Endothelial cell of umbilical vein (primary cell): ENCODE data around the gene KRT34.

Experiments used
- EZH2 ChIP-seq: IDR thresholded peaks from 2 replicates; pipeline ENCODE4 v1.6.1; 2012; ENCODE audit warnings: borderline replicate concordance, low read depth, mild to moderate bottlenecking, moderate library complexity, low read length, inconsistent platforms; ENCODE audit not compliant: severe bottlenecking
- FOS ChIP-seq: IDR thresholded peaks from 2 replicates; pipeline ENCODE4 v1.6.1; 2011; ENCODE audit warnings: mild to moderate bottlenecking, low read length, moderate library complexity, borderline replicate concordance; ENCODE audit not compliant: insufficient read depth
- GATA2 ChIP-seq: IDR thresholded peaks from 2 replicates; pipeline ENCODE4 v1.7.0; 2011; ENCODE audit warnings: low read depth, mild to moderate bottlenecking, moderate library complexity, mixed read lengths, low read length; ENCODE audit not compliant: insufficient read length, insufficient read depth
- JUN ChIP-seq: IDR thresholded peaks from 2 replicates; pipeline ENCODE4 v1.6.1; 2011; ENCODE audit warnings: borderline replicate concordance, low read depth; ENCODE audit not compliant: insufficient read length, insufficient read depth
- POLR2A ChIP-seq: IDR thresholded peaks from 2 replicates; pipeline ENCODE4 v1.6.1; 2012; ENCODE audit warnings: low read depth, mild to moderate bottlenecking, control low read depth, low read length
- POLR2AphosphoS5 ChIP-seq: IDR thresholded peaks from 2 replicates; pipeline ENCODE4 v1.6.1; 2012; ENCODE audit warnings: low read depth, mild to moderate bottlenecking, control low read depth, low read length, moderate library complexity; ENCODE audit not compliant: insufficient read depth
- TF ChIP-seq, protein P1 (sequence below): IDR thresholded peaks from 2 replicates; pipeline ENCODE4 v1.6.1; 2011; ENCODE audit not compliant: insufficient read depth, insufficient read length
- TF ChIP-seq, protein P2 (sequence below), 2 donors: IDR thresholded peaks; 1 replicate in 1 of 2; 2 replicates in 1 of 2; pipeline ENCODE4 v1.5.1; 2011; ENCODE audit warnings: low read length in 2 of 2, mild to moderate bottlenecking in 2 of 2, moderate library complexity in 2 of 2, control low read depth in 1 of 2, inconsistent platforms in 1 of 2, low read depth in 1 of 2; ENCODE audit not compliant: insufficient read depth in 1 of 2; ENCODE audit errors: extremely low read depth in 1 of 2

DNA sequence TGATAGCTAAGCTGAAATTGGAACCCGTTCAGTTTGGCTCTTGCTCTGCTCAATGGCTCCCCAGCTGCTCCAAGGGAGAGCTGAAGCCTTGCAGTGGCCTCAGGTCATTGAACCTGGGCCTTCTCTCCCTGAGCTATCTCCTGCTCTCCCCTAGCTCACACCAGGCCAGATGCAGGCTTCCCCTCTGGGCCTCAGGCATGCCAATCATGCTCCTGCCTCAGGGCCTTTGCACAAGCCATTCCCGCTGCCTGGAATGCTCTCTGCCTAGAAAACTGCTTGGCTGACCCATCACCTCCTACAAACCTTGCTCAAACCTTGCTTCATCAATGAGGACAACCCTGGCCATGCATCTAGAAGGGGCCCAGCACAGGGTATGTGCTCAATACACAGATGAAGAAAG, 49.9 kb downstream of the KRT34 start:
- no peak for TF ChIP-seq POLR2A
- TF ChIP-seq, protein P1, sequence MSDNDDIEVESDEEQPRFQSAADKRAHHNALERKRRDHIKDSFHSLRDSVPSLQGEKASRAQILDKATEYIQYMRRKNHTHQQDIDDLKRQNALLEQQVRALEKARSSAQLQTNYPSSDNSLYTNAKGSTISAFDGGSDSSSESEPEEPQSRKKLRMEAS: no peak
- no peak for TF ChIP-seq EZH2
- TF ChIP-seq, protein P2, sequence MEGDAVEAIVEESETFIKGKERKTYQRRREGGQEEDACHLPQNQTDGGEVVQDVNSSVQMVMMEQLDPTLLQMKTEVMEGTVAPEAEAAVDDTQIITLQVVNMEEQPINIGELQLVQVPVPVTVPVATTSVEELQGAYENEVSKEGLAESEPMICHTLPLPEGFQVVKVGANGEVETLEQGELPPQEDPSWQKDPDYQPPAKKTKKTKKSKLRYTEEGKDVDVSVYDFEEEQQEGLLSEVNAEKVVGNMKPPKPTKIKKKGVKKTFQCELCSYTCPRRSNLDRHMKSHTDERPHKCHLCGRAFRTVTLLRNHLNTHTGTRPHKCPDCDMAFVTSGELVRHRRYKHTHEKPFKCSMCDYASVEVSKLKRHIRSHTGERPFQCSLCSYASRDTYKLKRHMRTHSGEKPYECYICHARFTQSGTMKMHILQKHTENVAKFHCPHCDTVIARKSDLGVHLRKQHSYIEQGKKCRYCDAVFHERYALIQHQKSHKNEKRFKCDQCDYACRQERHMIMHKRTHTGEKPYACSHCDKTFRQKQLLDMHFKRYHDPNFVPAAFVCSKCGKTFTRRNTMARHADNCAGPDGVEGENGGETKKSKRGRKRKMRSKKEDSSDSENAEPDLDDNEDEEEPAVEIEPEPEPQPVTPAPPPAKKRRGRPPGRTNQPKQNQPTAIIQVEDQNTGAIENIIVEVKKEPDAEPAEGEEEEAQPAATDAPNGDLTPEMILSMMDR (IDR thresholded peaks at IDR 0.05; ENCODE audit: extremely low read depth in 1 of 2, insufficient read depth in 1 of 2, low read depth in 1 of 2, low read length in 2 of 2): no peak
- TF ChIP-seq JUN: no peak
- TF ChIP-seq POLR2AphosphoS5: no peak
- no peak for TF ChIP-seq GATA2
- no peak for TF ChIP-seq FOS
